GM18907 (cell line): ENCODE data around the gene TMEM82.

Experiments
- ATAC-seq: cut with Tn5 transposase; IDR thresholded peaks from one replicate; pipeline ENCODE4 v1.9.1; 2021; ENCODE audit warnings: mild to moderate bottlenecking, moderate library complexity; ENCODE audit not compliant: unreplicated experiment

Gene TMEM82

GRCh38 chr1:15734901-15735300 lies 7.4 kb upstream of the TMEM82 start:
- no peak for ATAC-seq

- no peak for ATAC-seq
Measured at GRCh38 chr1:15735304-15736037, 6.8 kb upstream of the TMEM82 start.

- ATAC-seq, result no peak
Measured at GRCh38 chr1:15736038-15736891, 6.0 kb upstream of the TMEM82 start, which contains the start of gene SLC25A34. SLC25A34 (plus strand) TSS chr1:15736258; CDS start chr1:15736486, 228 bp downstream.

- ATAC-seq, result no peak
Measured at GRCh38 chr1:15736892-15737261, 5.4 kb upstream of the TMEM82 start.

- ATAC-seq, result no peak
Measured at GRCh38 chr1:15737324-15738319, 4.7 kb upstream of the TMEM82 start.

- ATAC-seq, result no peak
Measured at GRCh38 chr1:15738416-15739113, 3.7 kb upstream of the TMEM82 start.

GRCh38 chr1:15739259-15739658 lies 3.0 kb upstream of the TMEM82 start:
- no peak for ATAC-seq

- no peak for ATAC-seq
Measured at GRCh38 chr1:15739745-15740144, 2.6 kb upstream of the TMEM82 start.

GRCh38 chr1:15740924-15741850 lies 1.1 kb upstream of the TMEM82 start:
- peak; percentile 59 for ATAC-seq

GRCh38 chr1:15744122-15744679 lies 1.9 kb downstream of the TMEM82 start:
- ATAC-seq, result no peak

GRCh38 chr1:15747378-15747777 lies 5.1 kb downstream of the TMEM82 start:
- ATAC-seq, result no peak

GRCh38 chr1:15748264-15748663 lies 6.0 kb downstream of the TMEM82 start:
- ATAC-seq, result no peak

- ATAC-seq, result no peak
Measured at GRCh38 chr1:15748690-15749398, 6.5 kb downstream of the TMEM82 start.

- ATAC-seq, result no peak
Measured at GRCh38 chr1:15749399-15750291, 7.3 kb downstream of the TMEM82 start.

GRCh38 chr1:15750924-15751323 lies 8.6 kb downstream of the TMEM82 start:
- no peak for ATAC-seq

- ATAC-seq, result no peak
Measured at GRCh38 chr1:15751717-15752116, 9.4 kb downstream of the TMEM82 start.

- ATAC-seq, result no peak
Measured at GRCh38 chr1:15753776-15754175, 11.5 kb downstream of the TMEM82 start.
